Mesothelial cell of epicardium (in vitro differentiated cells): Measurements from ENCODE around the gene PRICKLE4. TPM values are rescaled to one million over a fixed set of nuclear protein-coding genes. Genes with fewer than 3 reads are reported as not detected.
A peak's percentile ranks its signal among the peaks of the same experiment; 100 is the strongest.
"Not testable (repeated sequence)": the region's sequence is repeated elsewhere in the genome, so short reads cannot be mapped to it uniquely, and the experiment has no call there.

ENCODE experiments used
- DNase-seq, 2 experiments: peaks; one replicate each; pipeline ENCODE4 v3.0.0; 2021; ENCODE audit warnings: low spot score in 2 of 2; ENCODE audit not compliant: unreplicated experiment in 2 of 2
- H3K27ac Mint-ChIP-seq: 2 replicates; pipeline ENCODE4 v1.8.0; 2021; ENCODE audit warnings: mixed read lengths
- H3K27me3 Mint-ChIP-seq: 2 replicates; pipeline ENCODE4 v1.8.0; 2021; ENCODE audit warnings: low read depth, mixed read lengths
- H3K36me3 Mint-ChIP-seq: 2 replicates; pipeline ENCODE4 v1.8.0; 2021; ENCODE audit warnings: mixed read lengths
- H3K4me1 Mint-ChIP-seq: 2 replicates; pipeline ENCODE4 v1.8.0; 2021; ENCODE audit warnings: mixed read lengths
- H3K4me3 Mint-ChIP-seq: 2 replicates; pipeline ENCODE4 v1.8.0; 2021; ENCODE audit warnings: mild to moderate bottlenecking, moderate library complexity, mixed read lengths
- H3K9me3 Mint-ChIP-seq: 2 replicates; pipeline ENCODE4 v1.8.0; 2021; ENCODE audit warnings: mixed read lengths
- total RNA-seq: library from RNA; stranded (reverse); gene quantifications from 3 replicates; pipeline ENCODE4 v1.2.1, GENCODE V29; 2021
- TF ChIP-seq, protein P1 (sequence below): fragments of 200-600 bp; sonication (generic); IDR thresholded peaks from one replicate; pipeline ENCODE4 v1.5.0; 2021; ENCODE audit warnings: antibody characterized with exemption; ENCODE audit not compliant: unreplicated experiment

Gene PRICKLE4
- total RNA-seq, 1 donor from 2014 or later, result 4.5 TPM

GRCh38 chr6:41757931-41758640, 22.5 kb upstream of the PRICKLE4 start:
- H3K27ac Mint-ChIP-seq, result no peak overlapping the region
- H3K36me3 Mint-ChIP-seq, result no peaks in the 10 kb centered on the region
- H3K9me3 Mint-ChIP-seq, result no peaks in the 10 kb centered on the region
- TF ChIP-seq, protein P1, sequence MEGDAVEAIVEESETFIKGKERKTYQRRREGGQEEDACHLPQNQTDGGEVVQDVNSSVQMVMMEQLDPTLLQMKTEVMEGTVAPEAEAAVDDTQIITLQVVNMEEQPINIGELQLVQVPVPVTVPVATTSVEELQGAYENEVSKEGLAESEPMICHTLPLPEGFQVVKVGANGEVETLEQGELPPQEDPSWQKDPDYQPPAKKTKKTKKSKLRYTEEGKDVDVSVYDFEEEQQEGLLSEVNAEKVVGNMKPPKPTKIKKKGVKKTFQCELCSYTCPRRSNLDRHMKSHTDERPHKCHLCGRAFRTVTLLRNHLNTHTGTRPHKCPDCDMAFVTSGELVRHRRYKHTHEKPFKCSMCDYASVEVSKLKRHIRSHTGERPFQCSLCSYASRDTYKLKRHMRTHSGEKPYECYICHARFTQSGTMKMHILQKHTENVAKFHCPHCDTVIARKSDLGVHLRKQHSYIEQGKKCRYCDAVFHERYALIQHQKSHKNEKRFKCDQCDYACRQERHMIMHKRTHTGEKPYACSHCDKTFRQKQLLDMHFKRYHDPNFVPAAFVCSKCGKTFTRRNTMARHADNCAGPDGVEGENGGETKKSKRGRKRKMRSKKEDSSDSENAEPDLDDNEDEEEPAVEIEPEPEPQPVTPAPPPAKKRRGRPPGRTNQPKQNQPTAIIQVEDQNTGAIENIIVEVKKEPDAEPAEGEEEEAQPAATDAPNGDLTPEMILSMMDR, result no peak
- H3K4me1 Mint-ChIP-seq, result peaks cover 12% of the 10 kb centered on the region
- peaks cover 39% of the 10 kb centered on the region for H3K27me3 Mint-ChIP-seq
- no peak for DNase-seq
- H3K4me3 Mint-ChIP-seq, result no peak overlapping the region

GRCh38 chr6:41758641-41759035, 21.9 kb upstream of the PRICKLE4 start:
- H3K9me3 Mint-ChIP-seq, result no peaks in the 10 kb centered on the region
- peaks cover 17% of the 10 kb centered on the region for H3K4me1 Mint-ChIP-seq
- H3K4me3 Mint-ChIP-seq, result no peak overlapping the region
- H3K27me3 Mint-ChIP-seq, result peaks cover 37% of the 10 kb centered on the region
- TF ChIP-seq, protein P1, result no peak
- H3K27ac Mint-ChIP-seq, result no peak overlapping the region
- H3K36me3 Mint-ChIP-seq, result no peaks in the 10 kb centered on the region
- DNase-seq, result no peak

GRCh38 chr6:41759106-41759904, 21.3 kb upstream of the PRICKLE4 start:
- TF ChIP-seq, protein P1, result no peak
- Mint-ChIP-seq H3K27me3 (peaks cover 39% of the 10 kb centered on the region), H3K36me3 (no peaks in the 10 kb centered on the region), H3K4me1 (peaks cover 18% of the 10 kb centered on the region), H3K27ac (peak overlapping the region; percentile 66), H3K9me3 (no peaks in the 10 kb centered on the region), H3K4me3 (no peak overlapping the region)
- DNase-seq, result no peak

DNA sequence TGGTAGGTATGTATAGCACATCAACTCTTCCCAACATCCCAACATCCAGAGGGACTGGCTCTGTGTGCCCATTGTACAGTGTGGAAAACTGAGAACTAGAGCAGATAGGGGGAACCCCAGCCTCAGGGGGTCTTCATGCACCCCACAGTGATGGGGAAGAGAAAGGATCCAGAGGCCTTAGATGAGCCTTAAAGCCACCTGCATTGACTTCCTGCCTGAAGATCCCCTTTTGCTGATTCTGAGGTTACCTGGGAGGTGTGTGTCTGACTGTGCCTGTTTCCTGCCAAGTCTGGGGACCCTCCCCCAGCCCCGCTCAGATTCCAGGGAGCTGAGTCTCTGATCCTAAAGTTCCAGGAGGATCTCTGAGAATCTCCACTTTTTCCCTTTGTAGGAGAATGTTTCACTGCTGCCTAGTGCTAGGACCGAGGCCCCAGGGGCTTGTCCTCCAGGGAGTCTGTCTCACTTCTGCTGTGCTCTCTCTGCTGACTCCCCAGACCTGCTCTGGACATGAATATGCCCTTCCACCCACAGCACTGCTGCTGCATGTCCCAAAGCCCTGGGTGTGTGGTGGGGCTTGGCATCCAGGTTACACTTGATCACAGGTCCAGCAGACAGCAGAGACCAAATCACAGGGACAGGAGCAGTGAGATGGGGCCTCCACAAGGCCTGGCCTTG, 20.5 kb upstream of the PRICKLE4 start:
- DNase-seq, result no peak
- H3K27ac Mint-ChIP-seq, result no peak overlapping the region
- peaks cover 18% of the 10 kb centered on the region for H3K4me1 Mint-ChIP-seq

DNA sequence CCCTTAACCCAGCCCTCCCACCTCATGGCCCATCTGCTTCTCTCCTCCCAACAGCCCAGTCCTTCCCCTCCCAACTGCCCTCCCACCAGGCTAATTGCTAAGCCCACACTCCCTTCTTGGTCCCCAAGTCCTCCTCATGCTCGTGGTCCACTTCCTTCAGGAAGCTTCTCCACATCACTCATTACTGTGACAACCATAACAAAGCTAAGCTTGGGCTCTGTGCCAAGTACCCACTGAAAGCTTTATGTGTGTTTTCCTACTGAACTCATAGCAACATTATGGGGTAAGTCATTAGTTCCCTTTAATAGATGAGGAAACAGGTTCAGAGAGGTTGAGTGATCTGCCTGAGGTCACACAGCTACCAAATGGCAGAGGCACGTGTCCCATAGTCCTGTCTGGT, 17.1 kb upstream of the PRICKLE4 start:
- DNase-seq, result no peak
- Mint-ChIP-seq H3K27me3 (peaks cover 55% of the 10 kb centered on the region), H3K9me3 (no peaks in the 10 kb centered on the region), H3K4me3 (no peak overlapping the region), H3K27ac (no peak overlapping the region), H3K36me3 (no peaks in the 10 kb centered on the region), H3K4me1 (peaks cover 29% of the 10 kb centered on the region)
- TF ChIP-seq, protein P1, result no peak

More for the DNA sequence above, 20.5 kb upstream of the PRICKLE4 start:
- TF ChIP-seq, protein P1, result no peak
- H3K36me3 Mint-ChIP-seq, result no peaks in the 10 kb centered on the region
- H3K9me3 Mint-ChIP-seq, result no peaks in the 10 kb centered on the region
- peaks cover 39% of the 10 kb centered on the region for H3K27me3 Mint-ChIP-seq
- H3K4me3 Mint-ChIP-seq, result no peak overlapping the region

- not testable (repeated sequence) for H3K27ac Mint-ChIP-seq, H3K9me3 Mint-ChIP-seq
- H3K4me1 Mint-ChIP-seq, result peaks cover 30% of the 10 kb centered on the region
Measured at GRCh38 chr6:41766043-41766664, 14.4 kb upstream of the PRICKLE4 start.

More at GRCh38 chr6:41766043-41766664, 14.4 kb upstream of the PRICKLE4 start:
- not testable (repeated sequence) for H3K36me3 Mint-ChIP-seq, H3K4me3 Mint-ChIP-seq, DNase-seq
- peaks cover 47% of the 10 kb centered on the region for H3K27me3 Mint-ChIP-seq
